WTC11 (cell line): Measurements from ENCODE around the gene ATM.

ENCODE experiments used
- ATF3 ChIP-seq: sonication (generic); formaldehyde crosslinking; conservative IDR thresholded peaks from 2 replicates; pipeline ENCODE4 v1.8.1; 2022; ENCODE audit warnings: mild to moderate bottlenecking, missing genetic modification reagents
- CBFB ChIP-seq: sonication (generic); formaldehyde crosslinking; IDR thresholded peaks from 2 replicates; pipeline ENCODE4 v1.8.1; 2022; ENCODE audit warnings: mild to moderate bottlenecking, low read depth, missing genetic modification reagents
- CTCF ChIP-seq: fragments of 200-600 bp; IDR thresholded peaks from 2 replicates; pipeline ENCODE4 v1.8.0; 2022; ENCODE audit warnings: antibody characterized with exemption
- E2F1 ChIP-seq: sonication (generic); formaldehyde crosslinking; IDR thresholded peaks from 2 replicates; pipeline ENCODE4 v1.8.0; 2022; ENCODE audit warnings: mild to moderate bottlenecking, missing genetic modification reagents
- ELF4 ChIP-seq: sonication (generic); formaldehyde crosslinking; IDR thresholded peaks from 2 replicates; pipeline ENCODE4 v1.8.1; 2022; ENCODE audit warnings: low read depth, mild to moderate bottlenecking, moderate library complexity, missing genetic modification reagents
- ESRRA ChIP-seq: sonication (generic); formaldehyde crosslinking; IDR thresholded peaks from 2 replicates; pipeline ENCODE4 v1.8.1; 2022; ENCODE audit warnings: mild to moderate bottlenecking, missing genetic modification reagents, borderline replicate concordance
- HMGXB4 ChIP-seq: sonication (generic); formaldehyde crosslinking; IDR thresholded peaks from 2 replicates; pipeline ENCODE4 v1.8.1; 2023; ENCODE audit warnings: mild to moderate bottlenecking, moderate library complexity, missing genetic modification reagents
- IRF1 ChIP-seq: sonication (generic); formaldehyde crosslinking; IDR thresholded peaks from 2 replicates; pipeline ENCODE4 v1.8.0; 2023; ENCODE audit warnings: missing genetic modification reagents
- JUN ChIP-seq: sonication (generic); formaldehyde crosslinking; IDR thresholded peaks from 2 replicates; pipeline ENCODE4 v1.8.0; 2023; ENCODE audit warnings: mild to moderate bottlenecking, missing genetic modification reagents
- MYBL2 ChIP-seq: sonication (generic); formaldehyde crosslinking; IDR thresholded peaks from 2 replicates; pipeline ENCODE4 v1.8.1; 2023; ENCODE audit warnings: mild to moderate bottlenecking, moderate library complexity, missing genetic modification reagents
- PRDM15 ChIP-seq: sonication (generic); formaldehyde crosslinking; IDR thresholded peaks from 2 replicates; pipeline ENCODE4 v1.8.0; 2022; ENCODE audit warnings: missing genetic modification reagents
- STAT6 ChIP-seq: sonication (generic); formaldehyde crosslinking; conservative IDR thresholded peaks from 2 replicates; pipeline ENCODE4 v1.8.1; 2023; ENCODE audit warnings: mild to moderate bottlenecking, low read depth, missing genetic modification reagents, moderate library complexity
- ZNF512 ChIP-seq: sonication (generic); formaldehyde crosslinking; IDR thresholded peaks from 2 replicates; pipeline ENCODE4 v1.8.1; 2022; ENCODE audit warnings: missing genetic modification reagents, borderline replicate concordance

GRCh38 chr11:108398439-108398838 lies 175.6 kb downstream of the ATM start:
- no peak for TF ChIP-seq MYBL2 (CRISPR knock-in tag)
- no peak for TF ChIP-seq CTCF
- TF ChIP-seq E2F1 (CRISPR knock-in tag) = no peak
- TF ChIP-seq STAT6 = no peak
- no peak for TF ChIP-seq IRF1
- TF ChIP-seq PRDM15 (CRISPR knock-in tag) = no peak
- TF ChIP-seq ATF3 (CRISPR knock-in tag) = no peak
- no peak for TF ChIP-seq ZNF512 (CRISPR knock-in tag)
- no peak for TF ChIP-seq CBFB
- no peak for TF ChIP-seq ESRRA (CRISPR knock-in tag)
- no peak for TF ChIP-seq ELF4 (CRISPR knock-in tag)
- no peak for TF ChIP-seq JUN (CRISPR knock-in tag)
- TF ChIP-seq HMGXB4 (CRISPR knock-in tag) = no peak
